Measurements from ENCODE around the gene TMEM150C. TPM values are rescaled to one million over a fixed set of nuclear protein-coding genes. Genes with fewer than 3 reads are reported as not detected.

TMEM150C gene
- total and polyA plus RNA-seq, 11 donors = 6.2 to 22.9 (median 12.6) TPM

- Histone ChIP-seq H3K27me3 (no peaks in the 10 kb centered on the region), H3K4me1 (no peaks in the 10 kb centered on the region), H3K36me3 (no peaks in the 10 kb centered on the region), H3K27ac (no peak overlapping the region), H3K4me3 (no peak overlapping the region), H3K9me3 (no peaks in the 10 kb centered on the region)
- TF ChIP-seq CTCF (IDR thresholded peaks at IDR 0.05) = no peak
- TF ChIP-seq POLR2A (IDR thresholded peaks at IDR 0.05) = no peak
- intact Hi-C loops (cut with DNase I) = no loop called here
- no peak for DNase-seq
- 74 to 80% (median 79%) methylated on average over 5 of the region's 5 CpGs for WGBS, 4 donors
- ATAC-seq = no peak
Observed at GRCh38 chr4:82583897-82584587, 22.3 kb upstream of the TMEM150C start.

DNA sequence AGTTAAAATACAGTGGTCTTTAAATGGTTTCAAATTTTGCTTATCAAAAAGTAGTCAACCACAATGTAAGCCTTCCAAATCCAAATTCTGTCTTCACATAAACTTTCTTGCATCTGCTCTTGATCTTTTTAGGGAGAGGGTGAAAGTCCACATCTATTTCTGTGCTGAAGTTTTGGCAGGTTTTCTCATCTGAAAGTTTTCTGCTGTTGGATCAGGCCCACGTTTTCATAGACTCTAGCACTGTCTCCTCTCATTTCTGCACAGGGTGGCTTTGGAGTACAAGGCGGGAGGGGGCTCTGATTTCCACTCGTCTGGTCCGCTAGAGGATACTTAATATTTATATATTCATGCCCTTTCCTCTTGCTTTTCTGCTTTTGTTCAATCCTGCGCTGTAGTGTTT is 18.1 kb upstream of the TMEM150C start:
- 85 to 88% (median 86%) methylated on average over 5 of the region's 5 CpGs for WGBS, 4 donors
- Histone ChIP-seq H3K27ac (no peak overlapping the region), H3K4me1 (no peaks in the 10 kb centered on the region), H3K4me3 (no peak overlapping the region), H3K36me3 (no peaks in the 10 kb centered on the region), H3K27me3 (no peaks in the 10 kb centered on the region), H3K9me3 (no peaks in the 10 kb centered on the region)
- intact Hi-C loops (cut with DNase I) = no loop called here
- ATAC-seq = no peak
- no peak for DNase-seq
- no peak for TF ChIP-seq CTCF (IDR thresholded peaks at IDR 0.05)

DNA sequence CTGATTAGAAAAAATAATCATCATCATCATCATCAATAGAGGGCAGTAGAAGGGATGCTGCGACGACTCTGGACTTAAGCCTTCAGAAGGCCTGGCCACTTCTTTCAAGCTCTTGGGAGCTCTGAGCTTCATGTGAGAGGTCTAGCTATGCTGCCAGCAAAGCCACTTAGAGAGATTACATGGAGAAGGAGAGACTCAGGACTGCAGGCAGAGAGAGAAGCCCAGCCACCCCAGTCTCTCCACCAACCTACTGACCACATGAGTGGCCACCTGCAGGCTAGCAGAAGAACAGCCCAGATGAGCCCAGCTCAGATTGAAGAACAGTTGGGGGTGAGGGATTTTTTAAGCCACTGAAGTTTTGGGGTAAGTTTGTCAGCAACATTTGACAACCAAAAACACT is 17.1 kb upstream of the TMEM150C start:
- no peaks in the 10 kb centered on the region for H3K4me1 ChIP-seq
- DNase-seq = no peak
- intact Hi-C loops (cut with DNase I) = no loop called here
- 71 to 83% (median 81%) methylated on average over 2 of the region's 2 CpGs for WGBS, 4 donors
- TF ChIP-seq POLR2A (IDR thresholded peaks at IDR 0.05) (no peak), CTCF (IDR thresholded peaks at IDR 0.05) (no peak)
- H3K36me3 ChIP-seq = no peaks in the 10 kb centered on the region
- no peak for ATAC-seq
- H3K27ac ChIP-seq = no peak overlapping the region
- H3K4me3 ChIP-seq = no peak overlapping the region
- no peaks in the 10 kb centered on the region for H3K9me3 ChIP-seq
- H3K27me3 ChIP-seq = no peaks in the 10 kb centered on the region

DNA sequence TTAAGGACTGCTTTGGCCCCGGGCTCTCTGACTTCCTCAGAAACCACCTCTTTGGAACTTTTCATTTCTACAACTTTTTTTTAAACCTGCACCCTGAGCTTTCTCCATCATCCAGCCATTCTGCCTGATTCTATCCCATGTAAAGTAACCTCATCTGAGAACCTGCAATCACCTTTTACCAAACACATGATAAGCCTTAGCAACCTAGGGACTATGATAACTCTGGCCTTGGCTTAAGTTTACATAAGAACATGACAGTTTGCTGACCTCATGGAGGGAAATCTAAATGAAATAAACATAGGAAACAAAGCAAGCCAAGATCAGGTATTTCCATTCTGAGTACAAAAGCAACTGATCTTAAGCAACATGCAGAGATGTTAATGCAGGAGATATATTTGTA is 15.7 kb upstream of the TMEM150C start:
- Histone ChIP-seq H3K9me3 (no peaks in the 10 kb centered on the region), H3K36me3 (no peaks in the 10 kb centered on the region), H3K27me3 (no peaks in the 10 kb centered on the region), H3K4me1 (no peaks in the 10 kb centered on the region), H3K27ac (no peak overlapping the region), H3K4me3 (no peak overlapping the region)
- intact Hi-C loops (cut with DNase I) = no loop called here
- 78 to 92% (median 80%) methylated on average over 1 of the region's 1 CpG for WGBS, 4 donors
- ATAC-seq (no peak), DNase-seq (no peak)
- no peak for TF ChIP-seq POLR2A (IDR thresholded peaks at IDR 0.05)
- TF ChIP-seq CTCF (IDR thresholded peaks at IDR 0.05) = no peak

All from heart left ventricle (tissue), 16 donors.